HL-60/S4 treated with retinoic acid at 250 ng/mL for 4 days and 3 days (cell line): Measurements from ENCODE around the gene OR56B4.
"Not testable (repeated sequence)": the region's sequence is repeated elsewhere in the genome, so short reads cannot be mapped to it uniquely, and the experiment has no call there.

Experiments used
- in situ Hi-C: fragments of 300-500 bp; cut with MboI; formaldehyde crosslinking; loops from 2 replicates; pipeline ENCODE4 v1.7.0; 2022; ENCODE audit warnings: low sequenced_read_pairs

OR56B4 gene

GRCh38 chr11:6107384-6107783 lies at the start of gene OR56B4:
Gene OR56B4, plus strand, starts transcription at chr11:6107684. Its CDS starts 95 bp downstream, at chr11:6107779.
- in situ Hi-C loops, result not testable (repeated sequence)

DNA sequence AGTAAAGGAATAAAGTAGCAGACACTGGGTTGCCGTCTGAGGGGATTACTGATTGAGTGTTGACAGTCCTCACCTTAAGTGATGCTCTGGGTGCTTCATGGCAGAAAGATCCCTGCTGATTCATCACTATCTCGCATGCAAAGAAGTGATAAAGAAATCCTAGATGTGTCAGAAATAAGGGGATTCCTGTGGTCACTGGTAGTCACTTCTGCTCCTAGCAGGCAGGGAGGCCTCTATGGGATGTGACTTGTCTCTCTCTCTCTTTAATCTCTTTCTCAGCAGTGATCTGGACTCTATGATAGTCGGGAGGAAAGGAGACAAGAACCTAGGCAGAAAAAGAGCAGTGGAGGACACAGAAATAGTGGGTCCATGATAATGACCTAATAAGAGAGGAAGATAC lies 46.0 kb upstream of the OR56B4 start:
- in situ Hi-C loops, result no loop called here

GRCh38 chr11:6062691-6063358 lies 44.7 kb upstream of the OR56B4 start:
- in situ Hi-C loops, result no loop called here

DNA sequence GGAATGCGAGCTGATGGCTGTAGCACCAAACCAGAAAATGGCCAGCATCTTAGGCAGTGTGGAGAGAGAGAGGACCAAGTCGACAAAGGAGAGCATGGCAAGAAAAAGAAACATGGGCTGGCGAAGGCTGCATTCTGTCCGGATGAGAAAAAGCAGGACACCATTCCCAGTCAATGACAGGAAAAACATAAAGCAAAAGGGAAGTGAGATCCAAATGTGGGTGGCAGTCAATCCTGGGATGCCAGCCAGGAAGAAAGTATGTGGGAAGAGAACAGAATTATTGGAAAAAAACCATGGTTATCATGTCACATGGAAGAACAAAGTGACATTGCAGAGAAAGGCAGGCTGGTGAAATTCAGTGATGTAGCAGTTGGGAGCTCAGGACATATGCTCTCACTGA lies 40.0 kb upstream of the OR56B4 start:
- in situ Hi-C loops, result no loop called here

GRCh38 chr11:6076443-6076842 lies 31.0 kb upstream of the OR56B4 start:
- in situ Hi-C loops, result not testable (repeated sequence)

DNA sequence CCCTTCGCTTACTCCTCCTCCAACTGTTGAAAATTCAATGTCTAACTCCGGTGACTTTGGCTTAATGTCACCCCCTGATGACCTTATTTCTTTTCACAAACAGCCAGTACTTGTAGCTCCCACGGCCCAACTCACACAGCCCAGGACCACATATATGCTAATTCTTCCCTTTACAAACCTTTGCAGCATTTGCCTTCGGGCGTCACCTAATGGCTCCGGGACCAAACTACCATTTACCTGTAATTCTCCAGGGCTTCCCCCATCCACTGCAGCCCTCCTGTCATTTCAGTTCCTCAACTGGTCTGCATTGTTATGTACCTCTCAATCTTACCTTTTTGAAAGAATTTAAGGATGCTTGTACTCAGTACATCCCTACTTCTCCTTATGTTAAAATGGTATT lies 29.8 kb upstream of the OR56B4 start:
- in situ Hi-C loops, result no loop called here

DNA sequence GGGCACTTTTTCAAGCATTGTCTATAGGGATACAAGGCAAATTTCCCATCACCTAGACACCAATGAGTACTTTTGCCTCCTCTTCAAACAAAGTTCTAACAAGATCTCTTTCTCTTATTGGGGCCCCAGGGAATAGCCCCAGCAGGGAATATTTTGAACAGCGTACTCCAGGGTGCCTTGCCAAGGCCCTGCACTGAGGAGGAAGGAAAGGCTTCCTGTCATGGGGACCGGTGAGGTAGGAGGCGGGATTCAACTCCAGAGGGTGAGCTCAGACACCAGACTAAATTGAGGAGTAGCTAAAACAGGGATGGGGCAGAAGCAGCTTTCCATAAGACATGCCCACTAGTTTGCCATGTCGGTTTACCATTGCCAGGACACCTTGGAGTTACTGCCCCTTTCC lies 28.0 kb upstream of the OR56B4 start:
- in situ Hi-C loops, result no loop called here

DNA sequence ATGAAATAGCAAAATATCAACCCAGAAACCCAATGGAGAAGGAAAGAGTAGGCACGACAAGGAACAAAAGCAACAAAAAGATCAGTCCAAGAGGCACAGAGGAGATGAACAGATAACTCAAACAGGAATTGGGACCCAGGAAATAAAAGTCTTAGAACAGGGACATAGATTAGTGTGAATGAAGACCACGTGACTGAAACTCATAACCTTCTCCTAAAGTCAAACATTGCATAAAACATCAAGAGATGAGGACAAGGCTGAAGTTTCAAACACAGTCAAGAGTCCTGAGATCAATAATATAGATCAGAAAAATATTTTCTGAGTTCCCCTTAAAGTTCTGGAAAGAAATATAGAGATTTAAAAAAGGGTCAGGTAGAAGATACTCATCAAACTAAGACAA lies 24.4 kb upstream of the OR56B4 start:
- in situ Hi-C loops, result no loop called here

GRCh38 chr11:6084587-6084986 lies 22.9 kb upstream of the OR56B4 start:
- in situ Hi-C loops, result no loop called here

DNA sequence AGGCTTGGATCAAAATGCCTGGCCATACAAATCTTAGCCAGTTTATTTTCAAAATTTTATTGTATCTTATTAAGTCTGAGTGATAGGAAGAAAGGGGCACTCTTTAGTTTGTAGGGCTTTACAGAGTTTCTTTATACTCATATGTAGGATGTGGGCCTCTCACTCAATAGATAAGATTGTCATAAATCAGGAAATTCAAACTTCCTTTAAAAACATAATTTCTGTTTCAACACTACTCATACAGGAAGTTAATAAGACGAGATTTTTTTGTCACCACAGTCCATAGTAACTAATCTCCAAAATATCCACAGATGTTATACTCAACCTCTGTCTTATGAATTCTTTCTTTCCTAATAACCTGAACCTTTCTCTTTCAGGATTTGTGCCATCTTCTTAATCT lies 13.3 kb upstream of the OR56B4 start:
- in situ Hi-C loops, result no loop called here

DNA sequence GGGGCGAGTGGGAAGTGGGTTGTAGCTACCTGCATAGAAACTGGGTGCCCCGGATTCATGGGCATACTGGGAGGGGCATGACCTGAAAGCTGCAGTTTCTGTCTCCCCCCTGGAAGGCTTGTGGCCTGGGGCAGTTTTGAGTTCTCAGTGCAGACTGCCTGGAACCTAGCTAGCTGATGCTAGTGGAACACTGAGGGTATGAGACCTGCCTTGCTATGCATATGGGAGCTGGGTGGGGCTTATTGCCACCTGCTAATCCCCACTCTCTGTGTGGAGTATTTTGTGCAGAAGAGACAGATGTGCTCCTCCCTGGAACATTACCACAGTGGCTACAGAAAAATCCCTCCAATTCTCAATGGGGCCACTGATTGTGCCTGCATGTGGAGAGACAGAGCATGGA lies 11.7 kb upstream of the OR56B4 start:
- in situ Hi-C loops, result no loop called here

DNA sequence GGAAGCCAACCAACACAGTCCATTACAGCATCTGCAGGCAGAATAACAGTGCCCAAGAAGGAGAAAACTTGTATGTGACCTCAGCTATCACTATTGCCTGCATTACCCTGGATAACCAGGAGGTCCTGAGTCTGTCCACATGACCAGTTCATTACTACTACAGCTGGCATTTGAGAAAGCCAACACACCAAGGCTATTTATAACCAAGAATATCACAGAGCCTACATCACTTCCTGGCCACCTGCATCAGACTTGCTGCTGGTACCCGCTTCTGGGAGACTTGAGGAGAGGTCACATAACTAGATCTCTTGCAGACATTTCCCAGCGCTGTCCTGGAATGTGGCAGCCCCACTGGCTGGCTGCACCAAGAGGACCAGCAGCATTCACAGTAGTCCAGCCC lies 11.1 kb upstream of the OR56B4 start:
- in situ Hi-C loops, result no loop called here

- in situ Hi-C loops, result no loop called here
Observed at GRCh38 chr11:6099577-6099976, 7.9 kb upstream of the OR56B4 start.

GRCh38 chr11:6110011-6110410 lies 2.5 kb downstream of the OR56B4 start:
- in situ Hi-C loops, result no loop called here

DNA sequence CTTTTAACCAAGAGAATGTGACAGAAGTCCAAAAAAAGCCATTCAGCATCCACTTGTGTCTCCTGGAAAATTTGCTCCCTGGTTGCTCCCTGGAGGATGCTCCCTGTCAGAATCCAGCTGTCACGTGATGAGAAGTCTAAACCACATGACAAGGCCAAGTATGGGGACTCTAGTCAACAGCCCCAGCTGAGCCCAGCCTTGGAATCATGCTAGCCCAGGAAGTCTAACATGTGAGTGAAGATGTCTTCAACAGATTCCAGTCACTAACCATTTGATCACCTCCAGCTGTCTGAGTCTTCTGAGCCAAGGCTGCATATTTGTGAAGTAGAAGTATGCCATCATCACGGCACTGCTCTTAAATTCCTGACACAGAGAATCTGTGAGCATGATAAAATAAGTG lies 4.2 kb downstream of the OR56B4 start:
- in situ Hi-C loops, result no loop called here

DNA sequence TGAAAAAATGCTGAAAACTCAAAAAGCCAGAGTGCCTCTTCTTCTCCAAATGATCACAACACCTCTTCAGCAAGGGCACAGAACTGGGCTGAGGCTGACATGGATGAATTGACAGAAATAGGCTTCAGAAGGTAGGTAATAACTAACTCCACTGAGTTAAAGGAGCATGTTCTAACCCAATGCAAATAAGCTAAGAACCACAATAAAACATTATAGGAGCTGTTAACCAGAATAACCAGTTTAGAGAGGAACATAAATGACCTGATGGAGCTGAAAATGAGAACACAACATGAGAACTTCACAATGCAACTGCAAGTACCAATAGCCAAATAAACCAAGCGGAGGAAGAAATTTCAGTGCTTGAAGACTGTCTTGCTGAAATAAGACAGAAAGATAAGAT lies 9.2 kb downstream of the OR56B4 start:
- in situ Hi-C loops, result no loop called here

DNA sequence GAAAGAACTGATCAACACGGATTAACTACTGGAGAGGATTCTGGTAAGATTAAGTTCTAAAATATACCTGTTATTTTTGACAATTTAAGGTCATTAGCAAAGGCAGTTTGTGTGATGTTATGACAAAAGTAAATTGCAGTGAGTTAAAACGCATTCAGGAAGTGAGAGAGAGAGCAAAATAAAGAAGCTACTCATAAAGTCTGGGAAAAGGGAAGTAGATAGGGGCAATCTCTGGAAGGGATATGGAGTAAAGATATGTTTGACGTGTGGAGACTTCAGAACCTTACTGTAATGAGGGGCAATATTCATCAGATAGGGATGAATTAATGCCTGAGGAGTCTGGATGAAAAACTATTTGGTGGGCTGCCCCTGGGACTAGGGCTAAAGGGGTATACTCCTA lies 16.8 kb downstream of the OR56B4 start:
- in situ Hi-C loops, result no loop called here

DNA sequence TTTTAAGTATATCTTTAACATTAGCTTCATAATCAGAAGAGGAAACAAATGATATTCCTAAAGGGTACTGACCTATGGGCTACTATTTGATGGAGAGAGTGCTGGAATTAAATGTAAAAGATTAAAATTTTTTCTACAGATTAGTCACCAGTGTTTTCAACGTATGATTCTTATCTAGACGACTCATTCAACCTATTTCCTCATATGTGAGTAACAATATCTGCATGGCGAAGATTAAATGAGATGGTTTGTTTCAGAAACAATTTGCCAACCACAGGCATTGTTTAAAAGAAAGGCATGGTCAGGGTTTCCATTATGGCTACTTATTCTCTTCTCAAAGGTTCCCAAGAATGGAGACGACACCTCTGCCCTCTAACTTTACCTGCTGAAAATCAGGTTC lies 20.4 kb downstream of the OR56B4 start:
- in situ Hi-C loops, result no loop called here

- in situ Hi-C loops, result no loop called here
Observed at GRCh38 chr11:6129011-6129410, 21.5 kb downstream of the OR56B4 start.

DNA sequence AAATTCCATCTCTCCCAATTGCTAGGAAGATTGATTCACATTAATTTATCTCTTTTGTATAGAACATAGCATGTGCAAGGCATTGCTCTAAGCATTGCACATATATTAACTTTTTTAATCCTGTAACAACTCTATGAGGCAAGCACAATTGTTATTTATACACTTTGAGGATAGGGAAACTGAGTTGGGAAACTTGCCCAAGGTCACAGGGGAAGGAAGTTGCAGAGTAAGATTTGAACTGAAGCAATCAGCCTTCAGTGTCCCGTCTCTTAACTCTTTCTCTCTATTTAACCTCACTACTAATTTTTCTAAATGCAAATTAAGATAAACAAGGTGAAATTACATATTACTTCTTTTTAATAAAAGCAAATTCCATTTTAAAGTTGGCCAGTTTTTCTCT lies 22.2 kb downstream of the OR56B4 start:
- in situ Hi-C loops, result no loop called here

GRCh38 chr11:6132431-6132830 lies 24.9 kb downstream of the OR56B4 start:
- in situ Hi-C loops, result no loop called here

GRCh38 chr11:6135936-6136335 lies 28.5 kb downstream of the OR56B4 start:
- in situ Hi-C loops, result not testable (repeated sequence)

GRCh38 chr11:6142936-6143335 lies 35.5 kb downstream of the OR56B4 start:
- in situ Hi-C loops, result no loop called here
